Measurements from ENCODE around the gene CEACAM19.
"Not testable (repeated sequence)": the region's sequence is repeated elsewhere in the genome, so short reads cannot be mapped to it uniquely, and the experiment has no call there.

The CEACAM19 gene

GRCh38 chr19:44671400-44671799 is at the start of gene CEACAM19:
Gene CEACAM19 (plus strand): TSS chr19:44671482. CDS start chr19:44671932, 450 bp downstream.
- no peak for DNase-seq (ENCODE audit: low read depth)

GRCh38 chr19:44623080-44623479 is 48.2 kb upstream of the CEACAM19 start:
- DNase-seq (ENCODE audit: low read depth) = peak; percentile 46

- no peak for DNase-seq (ENCODE audit: low read depth)
These were observed 47.7 kb upstream of the CEACAM19 start for GRCh38 chr19:44623626-44624025.

- DNase-seq (ENCODE audit: low read depth) = no peak
These were observed 46.4 kb upstream of the CEACAM19 start for GRCh38 chr19:44624840-44625354.

GRCh38 chr19:44625637-44626036 is 45.6 kb upstream of the CEACAM19 start:
- not testable (repeated sequence) for DNase-seq (ENCODE audit: low read depth)

- DNase-seq (ENCODE audit: low read depth) = peak; percentile 95
These were observed 45.1 kb upstream of the CEACAM19 start for GRCh38 chr19:44626048-44626624.

GRCh38 chr19:44627631-44628030 is 43.7 kb upstream of the CEACAM19 start:
- DNase-seq (ENCODE audit: low read depth) = no peak

GRCh38 chr19:44628793-44629192 is 42.5 kb upstream of the CEACAM19 start:
- no peak for DNase-seq (ENCODE audit: low read depth)

- not testable (repeated sequence) for DNase-seq (ENCODE audit: low read depth)
These were observed 39.7 kb upstream of the CEACAM19 start for GRCh38 chr19:44631611-44632010.

- DNase-seq (ENCODE audit: low read depth) = not testable (repeated sequence)
These were observed 37.2 kb upstream of the CEACAM19 start for GRCh38 chr19:44634058-44634457.

- DNase-seq (ENCODE audit: low read depth) = no peak
These were observed 36.5 kb upstream of the CEACAM19 start for GRCh38 chr19:44634785-44635184.

- peak; percentile 53 for DNase-seq (ENCODE audit: low read depth)
These were observed 35.5 kb upstream of the CEACAM19 start for GRCh38 chr19:44635581-44636438.

- DNase-seq (ENCODE audit: low read depth) = no peak
These were observed 34.6 kb upstream of the CEACAM19 start for GRCh38 chr19:44636439-44637389.

GRCh38 chr19:44637390-44637764 is 33.9 kb upstream of the CEACAM19 start:
- DNase-seq (ENCODE audit: low read depth) = no peak

GRCh38 chr19:44640518-44640917 is 30.8 kb upstream of the CEACAM19 start:
- peak; percentile 55 for DNase-seq (ENCODE audit: low read depth)

GRCh38 chr19:44641501-44642265 is 29.6 kb upstream of the CEACAM19 start:
- no peak for DNase-seq (ENCODE audit: low read depth)

- DNase-seq (ENCODE audit: low read depth) = no peak
These were observed 28.9 kb upstream of the CEACAM19 start for GRCh38 chr19:44642377-44642776.

GRCh38 chr19:44643605-44644401 is 27.5 kb upstream of the CEACAM19 start, which contains the start of gene PVR:
Gene PVR (plus strand): TSS chr19:44643910. CDS start chr19:44644097, 187 bp downstream.
- DNase-seq (ENCODE audit: low read depth) = peak; percentile 72

- DNase-seq (ENCODE audit: low read depth) = peak; percentile 33
These were observed 26.8 kb upstream of the CEACAM19 start for GRCh38 chr19:44644402-44645016.

All from iris pigment epithelial cell (primary cell).